Sigmoid colon (tissue), 7 donors: ENCODE data around the gene ZNF408. TPM values are rescaled to one million over a fixed set of nuclear protein-coding genes. Genes with fewer than 3 reads are reported as not detected.

Source experiments
- DNase-seq: peaks from one replicate; pipeline ENCODE4 v3.0.0-alpha.2; 2019
- H3K27ac ChIP-seq, 4 donors: fragments of 200-600 bp; sonication (generic); one replicate each; pipeline ENCODE4 v1.5.1; 2016 to 2019; ENCODE audit warnings: mild to moderate bottlenecking in 1 of 4
- H3K27me3 ChIP-seq, 3 donors: fragments of 200-600 bp; sonication (generic); one replicate each; pipeline ENCODE4 v1.5.1; 2019; ENCODE audit warnings: mild to moderate bottlenecking in 1 of 3
- H3K36me3 ChIP-seq, 4 donors: fragments of 200-600 bp; sonication (generic); one replicate each; pipeline ENCODE4 v1.5.1; 2016 to 2019
- H3K4me1 ChIP-seq, 4 donors: fragments of 200-600 bp; sonication (generic); one replicate each; pipeline ENCODE4 v1.5.1; 2017 to 2019
- H3K4me3 ChIP-seq, 4 donors: fragments of 200-600 bp; sonication (generic); one replicate each; pipeline ENCODE4 v1.5.1; 2017 to 2019; ENCODE audit warnings: mild to moderate bottlenecking in 2 of 4, moderate library complexity in 1 of 4
- H3K9me3 ChIP-seq, 4 donors: fragments of 200-600 bp in 3 of 4; sonication (generic) in 3 of 4; one replicate each; pipeline versions ENCODE4 v1.5.1 to v1.6.1; 2013 to 2019
- EP300 ChIP-seq, 4 donors: sonication (generic); formaldehyde crosslinking; IDR thresholded peaks; one replicate each; pipeline ENCODE4 v1.6.1; 2017; ENCODE audit warnings: antibody characterized with exemption in 4 of 4
- POLR2A ChIP-seq, 2 donors: fragments of 450-650 bp; IDR thresholded peaks; one replicate each; pipeline ENCODE4 v1.6.1; 2016; ENCODE audit warnings: antibody characterized with exemption in 2 of 2, mild to moderate bottlenecking in 2 of 2, moderate library complexity in 2 of 2
- POLR2AphosphoS5 ChIP-seq, 4 donors: sonication (generic); formaldehyde crosslinking; IDR thresholded peaks; one replicate each; pipeline ENCODE4 v1.6.1; 2017; ENCODE audit warnings: antibody characterized with exemption in 4 of 4
- WGBS, 2 donors: extraction: QIAGEN DNeasy Blood & Tissue Kit; methylation state at CpG; one replicate each; pipeline ENCODE4 v1.1.7; 2013; 5-methylcytosine and 5-hydroxymethylcytosine counted together
- intact Hi-C: fragments of 100-400 bp; cut with DNase I; formaldehyde crosslinking; loops from one replicate; pipeline ENCODE4 v1.15.1; 2023
- polyA plus RNA-seq, 3 donors: library from polyadenylated mRNA; stranded (reverse); fragments of 200-250 nt; gene quantifications; one replicate each; pipeline ENCODE4 v1.2.3, GENCODE V29; 2013
- total RNA-seq, 4 donors: library from RNA; depleted of rRNA; stranded (reverse); fragments of >200 nt; gene quantifications; one replicate each; pipeline ENCODE4 v1.1.0, GENCODE V29; 2016
- TF ChIP-seq, protein P1 (sequence below), 4 experiments: fragments of 450-650 bp in 3 of 4; fragments of 200-600 bp in 1 of 4; IDR thresholded peaks; one replicate each; pipeline ENCODE4 v1.5.1; 2016 to 2019; ENCODE audit warnings: antibody characterized with exemption in 4 of 4, mild to moderate bottlenecking in 3 of 4, moderate library complexity in 2 of 4
- donor health status: healthy with polysubstance abuse.
- donor health status: Bipolar disorder and iron deficiency.
- donor health status: healthy.

Gene ZNF408
- total and polyA plus RNA-seq, 7 donors: 4.3 to 12.8 (median 8.4) TPM

DNA sequence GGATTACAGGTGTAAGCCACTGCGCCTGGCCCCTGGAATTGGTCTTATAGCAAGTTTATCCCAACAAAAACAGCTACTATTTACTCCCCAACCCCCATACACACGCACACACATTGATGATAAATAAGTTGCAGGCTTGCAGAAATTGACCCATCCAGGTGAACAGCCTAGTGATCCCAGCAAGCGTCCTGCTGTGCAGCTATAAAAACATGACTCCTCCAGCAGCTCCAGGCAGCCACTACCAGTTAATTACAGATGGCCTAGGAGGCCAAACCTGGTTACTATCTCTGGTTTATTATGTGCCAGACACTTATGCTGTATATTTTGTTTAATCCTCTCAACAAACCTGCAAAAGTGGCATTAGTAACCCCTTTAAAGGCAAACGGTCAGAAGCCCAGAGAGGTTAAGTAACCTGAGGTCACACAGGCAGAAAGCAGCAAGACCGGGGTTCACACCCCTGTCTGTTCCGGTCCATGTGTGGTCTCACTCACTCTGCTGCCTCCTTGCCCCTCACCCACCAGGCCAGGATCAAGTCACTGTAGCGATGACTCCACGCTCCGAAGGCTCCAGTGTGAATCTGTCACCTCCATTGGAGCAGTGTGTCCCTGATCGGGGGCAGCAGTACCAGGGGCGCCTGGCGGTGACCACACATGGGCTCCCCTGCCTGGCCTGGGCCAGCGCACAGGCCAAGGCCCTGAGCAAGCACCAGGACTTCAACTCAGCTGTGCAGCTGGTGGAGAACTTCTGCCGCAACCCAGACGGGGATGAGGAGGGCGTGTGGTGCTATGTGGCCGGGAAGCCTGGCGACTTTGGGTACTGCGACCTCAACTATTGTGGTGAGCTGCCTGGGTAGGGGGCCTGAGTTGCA is 24.7 kb downstream of the ZNF408 start:
- Histone ChIP-seq H3K4me1 (no peaks in the 10 kb centered on the region), H3K27me3 (no peaks in the 10 kb centered on the region), H3K27ac (no peak overlapping the region), H3K4me3 (no peak overlapping the region), H3K9me3 (no peaks in the 10 kb centered on the region), H3K36me3 (no peaks in the 10 kb centered on the region)
- TF ChIP-seq POLR2A (IDR thresholded peaks at IDR 0.05) (no peak), EP300 (IDR thresholded peaks at IDR 0.05) (no peak), POLR2AphosphoS5 (IDR thresholded peaks at IDR 0.05) (no peak)
- TF ChIP-seq, protein P1, sequence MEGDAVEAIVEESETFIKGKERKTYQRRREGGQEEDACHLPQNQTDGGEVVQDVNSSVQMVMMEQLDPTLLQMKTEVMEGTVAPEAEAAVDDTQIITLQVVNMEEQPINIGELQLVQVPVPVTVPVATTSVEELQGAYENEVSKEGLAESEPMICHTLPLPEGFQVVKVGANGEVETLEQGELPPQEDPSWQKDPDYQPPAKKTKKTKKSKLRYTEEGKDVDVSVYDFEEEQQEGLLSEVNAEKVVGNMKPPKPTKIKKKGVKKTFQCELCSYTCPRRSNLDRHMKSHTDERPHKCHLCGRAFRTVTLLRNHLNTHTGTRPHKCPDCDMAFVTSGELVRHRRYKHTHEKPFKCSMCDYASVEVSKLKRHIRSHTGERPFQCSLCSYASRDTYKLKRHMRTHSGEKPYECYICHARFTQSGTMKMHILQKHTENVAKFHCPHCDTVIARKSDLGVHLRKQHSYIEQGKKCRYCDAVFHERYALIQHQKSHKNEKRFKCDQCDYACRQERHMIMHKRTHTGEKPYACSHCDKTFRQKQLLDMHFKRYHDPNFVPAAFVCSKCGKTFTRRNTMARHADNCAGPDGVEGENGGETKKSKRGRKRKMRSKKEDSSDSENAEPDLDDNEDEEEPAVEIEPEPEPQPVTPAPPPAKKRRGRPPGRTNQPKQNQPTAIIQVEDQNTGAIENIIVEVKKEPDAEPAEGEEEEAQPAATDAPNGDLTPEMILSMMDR (IDR thresholded peaks at IDR 0.05): no peak
- DNase-seq: no peak
- intact Hi-C loops: no loop called here
- 89 to 90% methylated on average over 19 of the region's 19 CpGs for WGBS, 2 donors

DNA sequence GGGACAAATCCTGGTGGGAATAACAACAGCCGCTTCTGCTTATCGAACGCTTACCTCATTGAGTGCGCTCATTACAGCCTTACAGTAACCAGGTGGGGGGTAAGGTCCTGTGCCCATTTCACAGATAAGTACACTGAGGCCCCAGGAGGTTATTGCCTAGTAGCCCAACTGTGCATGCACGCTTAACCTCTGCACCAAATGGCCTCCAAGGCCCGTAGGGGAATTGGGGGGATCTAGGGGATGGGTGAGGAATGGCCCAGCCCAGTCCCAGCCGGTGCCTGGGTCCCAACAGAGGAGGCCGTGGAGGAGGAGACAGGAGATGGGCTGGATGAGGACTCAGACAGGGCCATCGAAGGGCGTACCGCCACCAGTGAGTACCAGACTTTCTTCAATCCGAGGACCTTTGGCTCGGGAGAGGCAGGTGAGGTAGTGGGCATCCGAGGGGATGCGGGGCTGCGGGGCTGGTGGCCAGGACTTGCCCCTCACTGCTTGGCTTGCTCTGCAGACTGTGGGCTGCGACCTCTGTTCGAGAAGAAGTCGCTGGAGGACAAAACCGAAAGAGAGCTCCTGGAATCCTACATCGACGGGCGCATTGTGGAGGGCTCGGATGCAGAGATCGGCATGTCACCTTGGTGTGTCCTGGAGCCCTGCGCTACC is 25.5 kb downstream of the ZNF408 start:
- 94 to 95% methylated on average over 26 of the region's 26 CpGs for WGBS, 2 donors
- DNase-seq: no peak
- Histone ChIP-seq H3K27ac (no peak overlapping the region), H3K4me1 (no peaks in the 10 kb centered on the region), H3K4me3 (no peak overlapping the region), H3K36me3 (no peaks in the 10 kb centered on the region), H3K27me3 (no peaks in the 10 kb centered on the region), H3K9me3 (no peaks in the 10 kb centered on the region)
- intact Hi-C loops: no loop called here
- TF ChIP-seq POLR2A (IDR thresholded peaks at IDR 0.05) (no peak), EP300 (IDR thresholded peaks at IDR 0.05) (no peak), POLR2AphosphoS5 (IDR thresholded peaks at IDR 0.05) (no peak)
- TF ChIP-seq, protein P1 (IDR thresholded peaks at IDR 0.05): no peak

DNA sequence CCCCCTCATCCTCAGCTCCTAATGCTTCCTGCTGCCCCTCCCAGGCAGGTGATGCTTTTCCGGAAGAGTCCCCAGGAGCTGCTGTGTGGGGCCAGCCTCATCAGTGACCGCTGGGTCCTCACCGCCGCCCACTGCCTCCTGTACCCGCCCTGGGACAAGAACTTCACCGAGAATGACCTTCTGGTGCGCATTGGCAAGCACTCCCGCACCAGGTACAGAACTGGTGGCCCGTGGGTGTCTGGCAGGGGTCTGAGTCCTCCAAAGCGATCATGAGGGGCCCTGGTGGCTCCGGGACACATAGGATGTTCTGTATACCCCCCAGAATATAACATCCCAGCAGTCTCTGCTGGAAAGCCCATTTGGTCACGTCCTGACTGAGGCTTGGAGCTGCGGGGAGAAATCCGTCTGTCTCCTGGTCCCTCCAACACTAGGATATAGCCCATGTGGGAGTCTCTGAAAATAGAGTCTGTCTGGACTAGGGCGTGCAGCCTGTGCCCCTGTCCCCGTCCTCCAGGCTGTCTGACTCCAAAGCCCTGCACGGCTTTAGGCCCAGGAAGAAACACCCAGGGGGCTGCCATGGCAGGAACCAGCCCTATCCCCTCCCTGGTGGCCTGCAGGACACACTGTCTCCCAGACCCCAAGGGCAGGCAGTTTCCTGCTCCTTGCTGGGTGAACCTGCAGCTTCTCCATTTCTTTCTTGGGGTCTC is 27.3 kb downstream of the ZNF408 start:
- WGBS, 2 donors: 92% methylated on average over 17 of the region's 17 CpGs
- intact Hi-C loops: no loop called here
- Histone ChIP-seq H3K4me3 (no peak overlapping the region), H3K27ac (no peak overlapping the region), H3K4me1 (no peaks in the 10 kb centered on the region), H3K36me3 (no peaks in the 10 kb centered on the region), H3K27me3 (no peaks in the 10 kb centered on the region), H3K9me3 (no peaks in the 10 kb centered on the region)
- DNase-seq: no peak
- TF ChIP-seq POLR2A (IDR thresholded peaks at IDR 0.05) (no peak), EP300 (IDR thresholded peaks at IDR 0.05) (no peak), POLR2AphosphoS5 (IDR thresholded peaks at IDR 0.05) (no peak)
- TF ChIP-seq, protein P1 (IDR thresholded peaks at IDR 0.05): no peak

DNA sequence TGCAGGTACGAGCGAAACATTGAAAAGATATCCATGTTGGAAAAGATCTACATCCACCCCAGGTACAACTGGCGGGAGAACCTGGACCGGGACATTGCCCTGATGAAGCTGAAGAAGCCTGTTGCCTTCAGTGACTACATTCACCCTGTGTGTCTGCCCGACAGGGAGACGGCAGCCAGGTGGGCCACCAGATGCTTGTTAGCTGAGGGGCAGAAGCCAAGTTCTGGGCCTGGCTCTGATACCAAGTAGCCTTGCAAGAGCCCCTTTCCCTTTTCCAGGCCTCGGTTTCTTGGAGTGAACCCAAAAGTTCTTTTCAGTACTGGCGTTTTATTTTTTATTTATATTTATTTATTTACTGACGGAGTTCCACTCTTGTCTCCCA is 27.8 kb downstream of the ZNF408 start:
- 87 to 88% methylated on average over 9 of the region's 9 CpGs for WGBS, 2 donors
- Histone ChIP-seq H3K4me3 (no peak overlapping the region), H3K4me1 (no peaks in the 10 kb centered on the region), H3K36me3 (no peaks in the 10 kb centered on the region), H3K27ac (no peak overlapping the region), H3K27me3 (no peaks in the 10 kb centered on the region), H3K9me3 (no peaks in the 10 kb centered on the region)
- TF ChIP-seq, protein P1 (IDR thresholded peaks at IDR 0.05): no peak
- TF ChIP-seq POLR2AphosphoS5 (IDR thresholded peaks at IDR 0.05): no peak
- intact Hi-C loops: no loop called here
- no peak for DNase-seq
